Muscle of back (tissue), 10 donors: Measurements from ENCODE around the gene ZBTB40. TPM values are rescaled to one million over a fixed set of nuclear protein-coding genes. Genes with fewer than 3 reads are reported as not detected.

ENCODE experiments used
- polyA plus RNA-seq, 10 donors: library from polyadenylated mRNA; unstranded; fragments of 120-200 nt; gene quantifications; one replicate each; pipeline ENCODE4 v1.2.1, GENCODE V29; 2013; ENCODE audit not compliant: insufficient read length in 10 of 10

The ZBTB40 gene
- polyA plus RNA-seq, 10 donors, result 8.7 to 15.0 (median 12.3) TPM

Other genes with a start within 250 kb of the ZBTB40 start
- under 1 TPM in 3 of 10 donors, not detected in 7; 0.04 to 0.08 (median 0.08) TPM for gene EPHA8, start 111.6 kb downstream of the ZBTB40 start, polyA plus RNA-seq
- 10 to 100 TPM; 18.0 to 41.3 (median 27.7) TPM for gene C1QA, start 184.8 kb downstream of the ZBTB40 start, polyA plus RNA-seq
- 10 to 100 TPM; 17.2 to 47.9 (median 27.4) TPM for gene C1QC, start 191.8 kb downstream of the ZBTB40 start, polyA plus RNA-seq
- 10 to 100 TPM; 14.3 to 29.7 (median 19.3) TPM for gene C1QB, start 201.4 kb downstream of the ZBTB40 start, polyA plus RNA-seq